Stimulated activated memory B cell treated with anti-CD40 and anti-IgM and Interleukin-4, amounts not matched to agents 10 μg/mL and 1 μg/mL and 100 μg/mL, for 72 hours (primary cell): ENCODE measurements around the gene CEP131.

Experiments used
- ATAC-seq: fragments of 150-1000 bp; cut with Tn5 transposase; 2 replicates; pipeline ENCODE4 v1.10.0; 2021
- H3K27ac Mint-ChIP-seq: one replicate; pipeline ENCODE4 v1.8.0; 2022; ENCODE audit warnings: mild to moderate bottlenecking, mixed read lengths
- H3K27me3 Mint-ChIP-seq: one replicate; pipeline ENCODE4 v1.8.0; 2022; ENCODE audit warnings: mixed read lengths
- H3K36me3 Mint-ChIP-seq: one replicate; pipeline ENCODE4 v1.8.0; 2022; ENCODE audit warnings: mixed read lengths
- H3K4me1 Mint-ChIP-seq: one replicate; pipeline ENCODE4 v1.8.0; 2022; ENCODE audit warnings: mixed read lengths
- H3K4me3 Mint-ChIP-seq: one replicate; pipeline ENCODE4 v1.8.0; 2022; ENCODE audit warnings: mild to moderate bottlenecking, moderate library complexity, mixed read lengths
- H3K9me3 Mint-ChIP-seq: one replicate; pipeline ENCODE4 v1.8.0; 2022; ENCODE audit warnings: mixed read lengths

CEP131 gene

DNA sequence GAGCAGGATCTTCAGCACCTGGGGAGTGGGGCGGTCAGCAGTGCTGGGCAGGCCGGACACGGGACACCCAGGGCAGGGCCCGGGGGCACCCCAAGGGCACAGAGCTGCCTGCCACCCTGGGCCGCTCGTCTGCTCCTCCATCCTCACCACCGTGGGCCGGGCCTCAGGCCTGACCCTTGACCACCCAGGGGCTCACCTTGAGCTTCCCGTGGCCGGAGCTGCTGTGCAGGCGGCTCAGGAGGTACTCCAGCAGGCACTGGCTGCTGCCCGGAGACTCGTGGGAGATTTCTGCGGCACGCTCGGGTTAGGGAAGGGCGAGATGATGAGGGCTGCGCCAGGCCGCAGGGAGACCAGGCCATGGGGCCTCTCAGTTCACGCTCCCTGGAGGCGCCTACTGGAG lies 14.0 kb upstream of the CEP131 start:
- no peaks in the 10 kb centered on the region for H3K27me3 Mint-ChIP-seq
- no peaks in the 10 kb centered on the region for H3K9me3 Mint-ChIP-seq
- H3K27ac Mint-ChIP-seq: peak overlapping the region; percentile 19
- peaks cover 60% of the 10 kb centered on the region for H3K4me1 Mint-ChIP-seq
- ATAC-seq: no peak
- no peak overlapping the region for H3K4me3 Mint-ChIP-seq
- peaks cover 33% of the 10 kb centered on the region for H3K36me3 Mint-ChIP-seq

DNA sequence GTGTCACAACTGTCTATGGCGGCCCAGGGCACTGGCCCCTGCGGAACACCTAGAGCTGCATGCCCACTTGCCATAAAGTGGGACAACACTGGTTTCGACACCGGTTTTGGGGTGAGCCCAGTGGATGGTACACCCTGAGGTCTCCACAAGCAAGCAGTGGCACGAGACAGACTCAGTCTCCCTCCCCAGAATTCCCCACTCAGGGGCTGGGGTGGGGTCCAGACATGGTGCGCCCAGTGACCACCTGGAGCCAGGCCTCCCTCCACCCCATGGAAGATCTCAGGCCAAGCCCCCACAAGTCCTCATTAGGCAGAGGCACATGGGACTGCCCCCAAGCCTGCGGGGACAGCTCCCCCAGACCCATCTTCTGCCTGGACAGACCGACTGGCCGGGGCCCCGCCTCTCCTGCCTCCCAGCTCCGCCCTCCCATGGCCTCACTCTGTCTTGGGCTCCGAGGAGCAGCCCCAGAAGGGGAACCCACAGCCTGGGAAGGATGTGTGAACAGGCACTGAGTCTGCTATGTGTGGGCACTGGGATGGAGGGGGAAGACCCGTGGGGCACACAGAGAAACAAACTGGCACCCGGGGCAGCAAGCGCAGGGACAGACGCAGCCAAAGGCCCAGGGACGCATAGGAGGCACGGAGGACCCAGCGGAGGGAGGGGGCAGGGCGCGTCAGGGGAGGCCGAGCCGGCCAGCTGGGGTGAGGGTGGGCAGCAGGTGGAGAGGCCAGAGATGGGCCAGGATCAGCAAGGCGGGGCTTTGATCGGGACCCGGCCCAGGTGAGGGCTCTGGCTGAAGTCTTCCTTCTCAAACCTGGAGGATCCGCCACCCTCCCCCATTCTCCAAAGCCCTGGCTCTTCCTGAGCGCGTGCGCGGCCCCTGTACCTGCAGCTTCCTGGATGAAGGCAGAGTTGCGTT lies 13.3 kb upstream of the CEP131 start:
- H3K4me3 Mint-ChIP-seq: peak overlapping the region; percentile 33
- H3K36me3 Mint-ChIP-seq: peaks cover 29% of the 10 kb centered on the region
- H3K27me3 Mint-ChIP-seq: no peaks in the 10 kb centered on the region
- no peak overlapping the region for H3K27ac Mint-ChIP-seq
- no peaks in the 10 kb centered on the region for H3K9me3 Mint-ChIP-seq
- H3K4me1 Mint-ChIP-seq: peaks cover 55% of the 10 kb centered on the region
- no peak for ATAC-seq

GRCh38 chr17:81234940-81235821 lies 12.4 kb upstream of the CEP131 start:
- no peak overlapping the region for H3K27ac Mint-ChIP-seq
- peaks cover 52% of the 10 kb centered on the region for H3K4me1 Mint-ChIP-seq
- H3K9me3 Mint-ChIP-seq: no peaks in the 10 kb centered on the region
- H3K36me3 Mint-ChIP-seq: peaks cover 32% of the 10 kb centered on the region
- no peak for ATAC-seq
- no peaks in the 10 kb centered on the region for H3K27me3 Mint-ChIP-seq
- H3K4me3 Mint-ChIP-seq: no peak overlapping the region

DNA sequence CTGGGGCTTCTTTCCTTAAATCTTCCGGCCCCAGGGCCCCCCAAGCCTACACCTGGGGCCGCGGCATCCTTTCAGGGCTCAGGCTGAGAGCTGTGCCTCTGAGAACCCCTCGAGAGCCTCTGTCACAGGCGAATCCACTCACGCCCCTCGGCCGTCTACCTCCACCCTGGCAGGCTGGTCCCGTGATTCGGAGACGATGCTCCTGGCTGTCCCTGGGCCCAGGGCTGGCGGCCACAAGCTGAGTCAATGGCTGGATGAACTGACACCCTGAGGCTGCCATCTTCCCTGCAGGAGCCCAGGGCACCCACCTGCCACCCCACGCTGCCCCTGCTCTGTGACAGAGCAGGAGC lies 11.7 kb upstream of the CEP131 start:
- Mint-ChIP-seq H3K27ac (no peak overlapping the region), H3K9me3 (no peaks in the 10 kb centered on the region)
- no peak for ATAC-seq

DNA sequence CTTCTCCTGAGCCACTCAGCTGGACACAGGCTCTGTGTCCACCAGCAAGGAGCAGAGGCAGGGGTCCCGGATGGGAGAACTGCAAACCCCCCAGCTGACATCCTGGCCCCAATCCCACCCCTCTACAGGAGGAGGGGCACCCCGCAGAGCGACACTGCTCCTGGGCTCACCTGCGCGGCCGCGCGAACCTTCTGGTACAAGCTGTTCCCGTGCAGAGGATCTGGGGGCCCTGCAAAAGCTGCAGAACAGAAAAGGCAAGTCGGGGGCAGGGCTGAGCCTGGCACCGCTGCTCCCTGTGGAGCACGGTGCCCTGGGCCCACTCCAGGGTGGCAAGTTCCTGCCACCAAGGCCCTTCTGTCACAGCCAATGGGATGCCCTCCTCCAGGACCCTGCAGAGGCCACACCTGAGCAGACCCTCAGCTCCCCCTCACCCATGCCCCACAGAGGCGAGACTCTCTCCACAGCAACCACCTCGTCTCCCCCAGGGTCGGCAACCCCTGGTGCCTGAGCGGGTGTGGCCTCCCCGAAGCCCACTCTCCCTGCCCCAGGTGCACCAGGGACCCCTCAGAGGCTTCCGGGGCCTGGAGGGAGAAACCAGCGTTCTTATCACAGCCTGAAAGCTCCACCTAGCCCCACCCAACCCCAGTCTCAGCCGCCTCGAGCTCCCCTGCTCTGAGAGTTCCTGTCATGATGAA lies 11.2 kb upstream of the CEP131 start:
- peaks cover 41% of the 10 kb centered on the region for H3K36me3 Mint-ChIP-seq
- no peak overlapping the region for H3K27ac Mint-ChIP-seq
- no peaks in the 10 kb centered on the region for H3K27me3 Mint-ChIP-seq
- no peak for ATAC-seq
- no peaks in the 10 kb centered on the region for H3K9me3 Mint-ChIP-seq
- H3K4me3 Mint-ChIP-seq: no peak overlapping the region
- peaks cover 60% of the 10 kb centered on the region for H3K4me1 Mint-ChIP-seq

More for the DNA sequence above, 11.7 kb upstream of the CEP131 start:
- Mint-ChIP-seq H3K4me1 (peaks cover 55% of the 10 kb centered on the region), H3K36me3 (peaks cover 39% of the 10 kb centered on the region), H3K4me3 (no peak overlapping the region), H3K27me3 (no peaks in the 10 kb centered on the region)

- Mint-ChIP-seq H3K9me3 (no peaks in the 10 kb centered on the region), H3K4me3 (no peak overlapping the region), H3K36me3 (peaks cover 41% of the 10 kb centered on the region), H3K27ac (no peak overlapping the region), H3K4me1 (peaks cover 66% of the 10 kb centered on the region), H3K27me3 (no peaks in the 10 kb centered on the region)
- no peak for ATAC-seq
These were observed 10.6 kb upstream of the CEP131 start for GRCh38 chr17:81233316-81233715.

- Mint-ChIP-seq H3K27ac (no peak overlapping the region), H3K36me3 (peaks cover 42% of the 10 kb centered on the region), H3K27me3 (no peaks in the 10 kb centered on the region), H3K4me1 (peaks cover 67% of the 10 kb centered on the region), H3K9me3 (peaks cover under 1% of the 10 kb centered on the region), H3K4me3 (no peak overlapping the region)
- ATAC-seq: no peak
These were observed 10.0 kb upstream of the CEP131 start for GRCh38 chr17:81232616-81233241.

- H3K4me1 Mint-ChIP-seq: peaks cover 65% of the 10 kb centered on the region
- H3K36me3 Mint-ChIP-seq: peaks cover 46% of the 10 kb centered on the region
- no peak overlapping the region for H3K4me3 Mint-ChIP-seq
- peaks cover 2% of the 10 kb centered on the region for H3K9me3 Mint-ChIP-seq
- no peak overlapping the region for H3K27ac Mint-ChIP-seq
- ATAC-seq: no peak
- H3K27me3 Mint-ChIP-seq: no peaks in the 10 kb centered on the region
These were observed 9.2 kb upstream of the CEP131 start for GRCh38 chr17:81231766-81232581.

GRCh38 chr17:81231121-81231645 lies 8.4 kb upstream of the CEP131 start:
- H3K9me3 Mint-ChIP-seq: peaks cover 2% of the 10 kb centered on the region
- H3K27me3 Mint-ChIP-seq: no peaks in the 10 kb centered on the region
- H3K4me1 Mint-ChIP-seq: peaks cover 57% of the 10 kb centered on the region
- no peak overlapping the region for H3K4me3 Mint-ChIP-seq
- H3K27ac Mint-ChIP-seq: no peak overlapping the region
- peaks cover 44% of the 10 kb centered on the region for H3K36me3 Mint-ChIP-seq
- no peak for ATAC-seq

DNA sequence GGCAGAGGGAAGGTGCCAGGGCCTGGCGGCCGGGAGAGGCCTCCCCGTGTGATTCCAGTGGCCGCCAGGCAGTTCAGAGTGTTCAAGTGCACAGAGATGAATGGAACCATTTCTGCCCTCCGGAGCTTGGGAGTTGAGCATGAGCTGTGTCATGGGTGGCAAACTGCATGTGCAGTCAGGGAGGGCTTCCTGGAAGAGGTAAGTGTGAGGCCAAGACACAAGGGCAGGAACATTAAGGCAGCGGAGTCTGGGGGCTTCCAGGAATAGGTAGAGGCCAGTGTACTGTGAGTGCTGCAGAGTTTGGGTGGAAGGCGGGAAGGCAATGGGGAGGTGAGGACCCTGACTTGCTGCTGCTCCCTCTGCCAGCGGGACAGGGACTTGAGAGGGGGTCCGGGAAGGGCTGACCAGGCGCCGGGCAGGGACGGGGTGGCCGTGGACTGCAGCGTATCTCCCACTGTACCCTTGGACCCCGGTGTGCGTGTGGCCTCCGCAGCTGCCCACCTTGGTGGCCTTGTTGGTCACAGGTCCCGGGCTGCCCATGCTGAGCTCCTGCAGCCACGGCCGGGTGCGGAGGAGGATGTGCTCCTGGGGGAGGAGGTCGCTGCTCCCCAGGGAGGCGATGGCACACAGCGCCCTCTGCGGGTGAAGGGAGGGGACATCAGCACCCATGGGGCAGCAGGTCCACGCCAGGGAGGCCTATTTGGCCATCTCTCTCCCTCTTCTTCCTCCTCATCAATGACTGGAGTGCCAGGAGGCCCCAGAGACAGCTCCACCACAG lies 7.5 kb upstream of the CEP131 start:
- H3K9me3 Mint-ChIP-seq: peaks cover 2% of the 10 kb centered on the region
- H3K4me3 Mint-ChIP-seq: no peak overlapping the region
- H3K27ac Mint-ChIP-seq: peak overlapping the region; percentile 80
- no peaks in the 10 kb centered on the region for H3K27me3 Mint-ChIP-seq
- no peak for ATAC-seq
- H3K36me3 Mint-ChIP-seq: peaks cover 38% of the 10 kb centered on the region
- H3K4me1 Mint-ChIP-seq: peaks cover 48% of the 10 kb centered on the region

DNA sequence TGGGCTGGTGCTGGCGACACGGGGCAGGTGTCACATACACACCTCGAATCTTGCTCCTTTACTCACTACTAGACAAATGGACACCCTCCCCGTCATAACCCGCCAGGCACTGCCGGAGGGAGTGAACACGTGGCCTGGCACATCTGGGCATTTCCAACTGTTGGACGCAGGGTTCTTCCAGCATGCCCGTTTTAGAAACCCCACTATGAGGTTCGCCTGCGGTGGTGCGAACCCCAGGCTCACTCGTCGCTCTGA lies 6.8 kb upstream of the CEP131 start:
- Mint-ChIP-seq H3K27me3 (no peaks in the 10 kb centered on the region), H3K36me3 (peaks cover 31% of the 10 kb centered on the region), H3K27ac (peak overlapping the region; percentile 80), H3K9me3 (peaks cover 2% of the 10 kb centered on the region), H3K4me1 (peaks cover 41% of the 10 kb centered on the region), H3K4me3 (peak overlapping the region; percentile 17)
- ATAC-seq: no peak

DNA sequence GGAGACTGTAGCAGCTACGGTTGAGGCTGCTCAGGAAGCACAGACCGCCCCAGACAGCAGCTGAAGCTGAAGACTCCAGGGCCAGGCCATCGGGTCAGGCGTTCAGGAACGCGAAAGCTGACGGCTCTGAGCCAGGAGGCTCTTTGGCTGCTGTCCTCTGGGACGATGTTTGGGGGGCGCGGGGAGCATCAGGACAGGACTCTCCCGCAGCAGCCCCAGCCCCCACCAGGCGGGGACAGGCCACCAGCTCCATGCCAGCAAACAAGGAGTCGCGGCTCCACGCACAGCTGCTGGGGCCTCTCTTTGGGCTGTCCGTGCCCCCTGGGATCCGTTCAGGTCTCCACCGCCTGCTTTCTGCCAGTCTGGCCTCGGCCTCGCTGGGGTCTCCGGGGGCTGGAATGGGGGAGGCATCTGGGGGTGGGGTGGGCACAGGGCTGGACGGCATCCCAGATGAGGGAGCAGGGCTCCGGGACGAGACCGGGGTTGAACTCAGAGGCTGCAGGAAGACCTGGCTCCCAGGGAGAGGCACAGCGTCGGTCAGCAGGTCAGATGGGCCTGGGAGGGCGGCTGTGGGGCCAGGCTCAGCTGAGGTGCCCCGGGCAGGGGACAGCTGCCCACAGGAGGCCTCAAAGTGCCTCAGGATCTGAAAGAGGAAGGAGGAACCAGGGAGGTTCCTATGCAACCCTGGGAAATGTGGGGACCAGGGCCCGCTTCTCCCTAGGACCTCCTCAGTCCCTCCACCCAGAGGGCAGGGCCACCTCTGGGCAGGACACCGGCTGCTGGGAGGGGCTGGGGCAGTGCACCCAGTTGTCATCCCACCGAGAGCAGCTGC lies 6.3 kb upstream of the CEP131 start:
- Mint-ChIP-seq H3K27ac (peak overlapping the region; percentile 80), H3K4me3 (peak overlapping the region; percentile 48), H3K27me3 (no peaks in the 10 kb centered on the region), H3K9me3 (peaks cover 2% of the 10 kb centered on the region), H3K36me3 (peaks cover 30% of the 10 kb centered on the region), H3K4me1 (peaks cover 38% of the 10 kb centered on the region)
- ATAC-seq: peak; percentile 47

DNA sequence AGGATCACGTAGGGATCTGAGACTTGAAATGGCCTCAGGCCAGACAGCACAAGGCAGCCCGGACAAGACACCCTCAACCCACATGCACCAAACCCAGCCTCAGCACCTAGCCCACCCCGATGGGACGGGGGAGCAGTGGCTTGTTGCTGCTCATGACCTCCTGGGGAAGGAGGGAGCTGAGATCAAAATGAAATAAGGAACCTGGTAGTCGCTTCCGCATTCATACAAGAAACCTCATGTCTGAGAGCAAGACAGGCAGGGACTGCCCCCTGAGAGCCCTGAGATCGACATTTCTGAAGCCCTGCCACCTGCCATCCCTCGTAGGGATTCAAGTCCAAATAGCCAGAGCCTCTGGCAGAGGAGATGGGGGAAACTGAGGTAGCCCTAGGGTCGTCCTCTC lies 5.7 kb upstream of the CEP131 start:
- Mint-ChIP-seq H3K27me3 (no peaks in the 10 kb centered on the region), H3K27ac (peak overlapping the region; percentile 80), H3K9me3 (peaks cover 2% of the 10 kb centered on the region), H3K4me3 (peak overlapping the region; percentile 48), H3K4me1 (peaks cover 45% of the 10 kb centered on the region), H3K36me3 (peaks cover 30% of the 10 kb centered on the region)
- peak; percentile 90 for ATAC-seq
